Measurements from ENCODE around the gene RNU7-1. TPM values are rescaled to one million over a fixed set of nuclear protein-coding genes. Genes with fewer than 3 reads are reported as not detected.

RNU7-1 gene
- total and polyA plus RNA-seq, 2 of the 4 experiments (the other 2 are of a cell fraction) = not detected

GRCh38 chr12:6981152-6982052 is 37.8 kb downstream of the RNU7-1 start:
- H2BK20ac ChIP-seq (ENCODE audit: low read depth, low read length) = no peak overlapping the region
- no peaks in the 10 kb centered on the region for H3K9me3 ChIP-seq (ENCODE audit: control insufficient read depth, insufficient read depth, low read length)
- H4K91ac ChIP-seq (ENCODE audit: insufficient read depth, low read depth, low read length) = no peak overlapping the region
- no CpG with 5 or more reads among the region's 10 CpGs for WGBS, 2 experiments (ENCODE audit: extremely low coverage in 2 of 2, insufficient read length in 1 of 2)
- in situ Hi-C loops (cut with MboI; ENCODE audit: low sequenced_read_pairs) = no loop called here
- no peak overlapping the region for H3K9ac ChIP-seq (ENCODE audit: low read depth, low read length)
- H3K14ac ChIP-seq (replicated peaks; ENCODE audit: low read depth, low read length) = no peak overlapping the region
- H2BK15ac ChIP-seq (ENCODE audit: low read depth, low read length) = no peak overlapping the region
- dilution Hi-C loops (cut with HindIII; ENCODE audit: low sequenced_read_pairs, unreplicated experiment) = no loop called here
- no peak overlapping the region for H3K4me3 ChIP-seq (ENCODE audit: insufficient read depth, low read depth, low read length)
- CTCF ChIA-PET = no interaction called here
- DNase-seq (no peak), ATAC-seq (ENCODE audit: low read depth) (no peak)
- peaks cover 56% of the 10 kb centered on the region for H3K36me3 ChIP-seq (ENCODE audit: control insufficient read depth, insufficient read depth, low read length)
- intact Hi-C loops (cut with micrococcal nuclease) = no loop called here
- BruUV-seq (replicated peaks) = no TSS peak
- peaks cover 3% of the 10 kb centered on the region; the same call in 1 of the 2 replicates for H3K9me1 ChIP-seq (ENCODE audit: insufficient read depth, low read length)
- no peak overlapping the region for H3K4me2 ChIP-seq (ENCODE audit: low read depth, low read length)
- no peak overlapping the region for H3K56ac ChIP-seq (ENCODE audit: extremely low read depth, insufficient read depth, low read length)
- no peak overlapping the region for H2BK5ac ChIP-seq (ENCODE audit: low read depth, low read length, poor library complexity, severe bottlenecking)
- no peak overlapping the region for H4K8ac ChIP-seq (ENCODE audit: low read depth in 2 of 2, low read length in 2 of 2)
- no peaks in the 10 kb centered on the region for H4K20me1 ChIP-seq (ENCODE audit: insufficient read depth, low read length)
- H3K4me1 ChIP-seq (ENCODE audit: control insufficient read depth, insufficient read depth, low read length) = no peaks in the 10 kb centered on the region
- POLR2A ChIA-PET (ENCODE audit: unreplicated experiment) = no interaction called here
- H3K27ac ChIP-seq (ENCODE audit: insufficient read depth, low read length) = no peak overlapping the region
- H2AK5ac ChIP-seq (ENCODE audit: low read depth, low read length) = no peak overlapping the region
- H4K5ac ChIP-seq (ENCODE audit: low read depth, low read length) = no peak overlapping the region
- H3K18ac ChIP-seq (ENCODE audit: low read depth, low read length) = no peak overlapping the region
- no peak overlapping the region for H2AK9ac ChIP-seq (replicated peaks; ENCODE audit: low read depth, low read length, poor library complexity)
- no peak overlapping the region for H3K23ac ChIP-seq (ENCODE audit: low read depth, low read length)
- peaks cover 0 to 5% of the 10 kb centered on the region in 2 experiments; a peak in 2 of 4 replicates for H3K79me1 ChIP-seq (ENCODE audit: low read depth in 1 of 2, low read length in 2 of 2)
- H2BK120ac ChIP-seq (ENCODE audit: low read depth, low read length) = no peak overlapping the region
- H3K4ac ChIP-seq (ENCODE audit: low read depth, low read length) = no peak overlapping the region
- no peak overlapping the region for H2AFZ ChIP-seq (replicated peaks; ENCODE audit: low read length, poor library complexity)
- no peaks in the 10 kb centered on the region for H3K27me3 ChIP-seq (ENCODE audit: control insufficient read depth, insufficient read depth, low read length)
- TF ChIP-seq NFE2L2 (IDR thresholded peaks at IDR 0.05; ENCODE audit: low read depth, low read length) = no peak
- no peak for TF ChIP-seq MAZ (IDR thresholded peaks at IDR 0.05; ENCODE audit: borderline replicate concordance, low read depth, low read length)
- TF ChIP-seq MAFK (IDR thresholded peaks at IDR 0.05; ENCODE audit: low read depth, low read length) = no peak
- no peak for TF ChIP-seq RCOR1 (IDR thresholded peaks at IDR 0.05; ENCODE audit: insufficient replicate concordance, low read length)
- no peak for TF ChIP-seq BHLHE40 (IDR thresholded peaks at IDR 0.05; ENCODE audit: low read depth, low read length)
- no peak for TF ChIP-seq CHD1 (IDR thresholded peaks at IDR 0.05; ENCODE audit: low read depth, low read length)
- TF ChIP-seq MXI1 (IDR thresholded peaks at IDR 0.05; ENCODE audit: borderline replicate concordance, low read depth, low read length) = no peak
- TF ChIP-seq CEBPB (IDR thresholded peaks at IDR 0.05; ENCODE audit: low read depth, low read length) = no peak
- no peak for TF ChIP-seq ELK1 (IDR thresholded peaks at IDR 0.05; ENCODE audit: borderline replicate concordance, low read depth, low read length)
- no peak for TF ChIP-seq SMC3 (IDR thresholded peaks at IDR 0.05; ENCODE audit: low read depth, low read length)
- no peak for TF ChIP-seq RAD21 (IDR thresholded peaks at IDR 0.05; ENCODE audit: low read length)
- no peak for TF ChIP-seq CTCF (conservative IDR thresholded peaks at IDR 0.05; ENCODE audit: low read depth, low read length)
- no peak for TF ChIP-seq POLR2A (IDR thresholded peaks at IDR 0.05; ENCODE audit: low read depth, low read length)
- TF ChIP-seq USF2 (IDR thresholded peaks at IDR 0.05; ENCODE audit: low read depth, low read length) = no peak
- TF ChIP-seq FOS (IDR thresholded peaks at IDR 0.05; ENCODE audit: low read depth, low read length) = no peak

All from IMR-90 (cell line).